SK-N-SH (cell line): Measurements from ENCODE around the gene ZP2. TPM values are rescaled to one million over a fixed set of nuclear protein-coding genes. Genes with fewer than 3 reads are reported as not detected.

Experiments
- CTCF ChIA-PET: fragments of 300-600, 350-600 bp; formaldehyde crosslinking; extraction: SDS; loops from one replicate; lab custom pipeline; 2021; lab: Yijun Ruan, JAX
- POLR2A ChIA-PET: fragments of 350-600 bp; sonication (Branson Sonifier 250); formaldehyde crosslinking; extraction: SDS; loops from one replicate; lab custom pipeline; 2020; ENCODE audit warnings: antibody characterized with exemption, inconsistent platforms; lab: Yijun Ruan, JAX
- DNase-seq: peaks from one replicate; pipeline ENCODE4 v3.0.0; 2012
- H2AFZ ChIP-seq: fragments of 200-600 bp; sonication (generic); 2 replicates; pipeline ENCODE4 v1.8.1; 2016; ENCODE audit warnings: antibody characterized with exemption, mild to moderate bottlenecking, low read depth
- H3F3A ChIP-seq: fragments of 200-600 bp; sonication (generic); replicated peaks from 2 replicates; pipeline ENCODE3; 2016; ENCODE audit warnings: antibody characterized with exemption, mild to moderate bottlenecking; ENCODE audit not compliant: insufficient read depth
- H3K27ac ChIP-seq, 2 experiments: fragments of 200-500 bp in 1 of 2; fragments of 200-600 bp in 1 of 2; sonication (Bioruptor generic) in 1 of 2; sonication (generic), shearing (Covaris generic) in 1 of 2; 2 replicates each; pipeline versions ENCODE4 v1.5.1 to v1.6.1; 2014 to 2016; ENCODE audit warnings: low read depth in 2 of 2, inconsistent platforms in 1 of 2, low read length in 1 of 2, mild to moderate bottlenecking in 1 of 2, mixed read lengths in 1 of 2
- H3K27me3 ChIP-seq: fragments of 200-600 bp; sonication (generic), shearing (Covaris generic); 2 replicates; pipeline ENCODE4 v1.6.1; 2016; ENCODE audit warnings: mixed run types; ENCODE audit not compliant: insufficient read depth
- H3K36me3 ChIP-seq, 2 experiments: fragments of 200-500 bp in 1 of 2; fragments of 200-600 bp in 1 of 2; sonication (Bioruptor generic) in 1 of 2; sonication (generic) in 1 of 2; replicated peaks in 1 of 2; 2 replicates each; pipeline versions ENCODE3 to v1.5.1; 2014 to 2016; ENCODE audit warnings: low read length in 1 of 2, mild to moderate bottlenecking in 1 of 2; ENCODE audit not compliant: insufficient read depth in 2 of 2, control insufficient read depth in 1 of 2
- H3K4me1 ChIP-seq, 2 experiments: fragments of 200-500 bp in 1 of 2; fragments of 200-600 bp in 1 of 2; sonication (Bioruptor generic) in 1 of 2; sonication (generic), shearing (Covaris generic) in 1 of 2; 2 replicates each; pipeline versions ENCODE4 v1.5.1 to v1.6.1; 2014 to 2016; ENCODE audit warnings: low read depth in 1 of 2, low read length in 1 of 2, mixed run types in 1 of 2; ENCODE audit not compliant: insufficient read depth in 2 of 2, control insufficient read depth in 1 of 2
- H3K4me2 ChIP-seq: fragments of 200-600 bp; sonication (generic), shearing (Covaris generic); 2 replicates; pipeline ENCODE4 v1.6.1; 2017; ENCODE audit warnings: mixed run types
- H3K4me3 ChIP-seq, 2 experiments: fragments of 200-500 bp in 1 of 2; fragments of 200-600 bp in 1 of 2; sonication (Bioruptor generic) in 1 of 2; sonication (generic), shearing (Covaris generic) in 1 of 2; 2 replicates each; pipeline versions ENCODE4 v1.5.1 to v1.8.1; 2014 to 2016; ENCODE audit warnings: low read depth in 2 of 2, inconsistent platforms in 1 of 2, low read length in 1 of 2, mild to moderate bottlenecking in 1 of 2, mixed read lengths in 1 of 2, moderate library complexity in 1 of 2
- H3K79me2 ChIP-seq: fragments of 200-600 bp; sonication (generic); 2 replicates; pipeline ENCODE4 v1.8.1; 2017; ENCODE audit warnings: mild to moderate bottlenecking; ENCODE audit not compliant: insufficient read depth
- H3K9ac ChIP-seq: fragments of 200-600 bp; sonication (generic); 2 replicates; pipeline ENCODE4 v1.6.1; 2017; ENCODE audit warnings: mixed run types
- H3K9me2 ChIP-seq: fragments of 200-600 bp; sonication (generic); 2 replicates; pipeline ENCODE4 v1.6.1; 2017; ENCODE audit warnings: mixed run types
- H3K9me3 ChIP-seq: fragments of 200-600 bp; sonication (generic); 2 replicates; pipeline ENCODE4 v1.6.1; 2017; ENCODE audit warnings: mixed run types, mild to moderate bottlenecking, moderate library complexity
- H4K20me1 ChIP-seq: fragments of 200-600 bp; sonication (generic); 2 replicates; pipeline ENCODE4 v1.6.1; 2017; ENCODE audit warnings: mild to moderate bottlenecking, mixed run types; ENCODE audit not compliant: insufficient read depth
- CHD2 ChIP-seq: fragments of 150-350 bp; IDR thresholded peaks from 2 replicates; pipeline ENCODE4 v1.6.1; 2018; ENCODE audit warnings: low read length; ENCODE audit not compliant: partially characterized antibody
- CTCF ChIP-seq: fragments of 200-600 bp; sonication (generic); IDR thresholded peaks from 2 replicates; pipeline ENCODE4 v1.6.1; 2017; ENCODE audit warnings: antibody characterized with exemption, mild to moderate bottlenecking, moderate library complexity
- EP300 ChIP-seq, 2 experiments: IDR thresholded peaks; 2 replicates each; pipeline versions ENCODE4 v1.4.0 to v1.6.1; 2012; ENCODE audit warnings: borderline replicate concordance in 1 of 2, low read depth in 1 of 2, low read length in 1 of 2
- EZH2phosphoT487 ChIP-seq: fragments of 200-600 bp; sonication (generic); IDR thresholded peaks from 2 replicates; pipeline ENCODE4 v1.6.1; 2017; ENCODE audit warnings: low read depth, mixed run types, mild to moderate bottlenecking, antibody characterized with exemption, moderate library complexity, borderline replicate concordance
- FOXJ3 ChIP-seq: sonication (generic); formaldehyde crosslinking; IDR thresholded peaks from 2 replicates; pipeline ENCODE4 v1.5.1; 2020; ENCODE audit warnings: mild to moderate bottlenecking, missing genetic modification reagents
- FOXM1 ChIP-seq: IDR thresholded peaks from 2 replicates; pipeline ENCODE4 v1.4.0; 2012; ENCODE audit warnings: low read depth, mild to moderate bottlenecking
- GATA2 ChIP-seq: sonication (generic); formaldehyde crosslinking; IDR thresholded peaks from 2 replicates; pipeline ENCODE4 v1.5.0; 2020; ENCODE audit warnings: mild to moderate bottlenecking, missing genetic modification reagents
- IRF3 ChIP-seq: fragments of 150-350 bp; IDR thresholded peaks from 2 replicates; pipeline ENCODE4 v1.6.1; 2016; ENCODE audit warnings: mild to moderate bottlenecking, low read depth, low read length
- MEF2A ChIP-seq: IDR thresholded peaks from 2 replicates; pipeline ENCODE4 v1.4.0; 2012; ENCODE audit warnings: low read depth, borderline replicate concordance
- NFIC ChIP-seq: IDR thresholded peaks from 2 replicates; pipeline ENCODE4 v1.4.0; 2012; ENCODE audit warnings: borderline replicate concordance
- PBX3 ChIP-seq: IDR thresholded peaks from 2 replicates; pipeline ENCODE4; 2012
- RCOR1 ChIP-seq: fragments of 150-350 bp; IDR thresholded peaks from 2 replicates; pipeline ENCODE4 v1.6.1; 2017; ENCODE audit warnings: antibody characterized with exemption, low read length
- RXRA ChIP-seq: IDR thresholded peaks from 2 replicates; pipeline ENCODE4 v1.4.0; 2012; ENCODE audit warnings: low read depth, mild to moderate bottlenecking, borderline replicate concordance
- SMC3 ChIP-seq: IDR thresholded peaks from 2 replicates; pipeline ENCODE4 v1.6.1; 2012; ENCODE audit warnings: low read depth, low read length, improper control_type of control experiment
- TCF12 ChIP-seq: IDR thresholded peaks from 2 replicates; pipeline ENCODE4 v1.4.0; 2012
- USF1 ChIP-seq: IDR thresholded peaks from 2 replicates; pipeline ENCODE4 v1.4.0; 2012; ENCODE audit warnings: low read depth, borderline replicate concordance
- USF2 ChIP-seq: fragments of 150-350 bp; IDR thresholded peaks from 2 replicates; pipeline ENCODE4 v1.6.1; 2017; ENCODE audit warnings: antibody characterized with exemption, low read length, low read depth, borderline replicate concordance
- WGBS: methylation state at CpG from one replicate; pipeline ENCODE4 v1.1.6; 2017; ENCODE audit warnings: low lambda C conversion rate; 5-methylcytosine and 5-hydroxymethylcytosine counted together
- polyA plus RNA-seq, 3 experiments: library from polyadenylated mRNA; depleted of rRNA; stranded (reverse); fragments of >200 nt; gene quantifications; 2 replicates each; pipeline ENCODE4 v1.2.3, GENCODE V29; 2012

Gene ZP2
- polyA plus RNA-seq, 1 of the 3 experiments (the other 2 are of a cell fraction) = not detected

- Histone ChIP-seq H3F3A (no peaks in the 10 kb centered on the region), H3K4me1 (no peaks in the 10 kb centered on the region), H4K20me1 (no peaks in the 10 kb centered on the region), H3K9me2 (no peaks in the 10 kb centered on the region), H3K27ac (no peak overlapping the region), H3K9me3 (no peaks in the 10 kb centered on the region), H3K4me2 (no peak overlapping the region), H3K36me3 (no peaks in the 10 kb centered on the region), H2AFZ (no peak overlapping the region), H3K9ac (no peak overlapping the region), H3K4me3 (no peak overlapping the region), H3K27me3 (peaks cover 4% of the 10 kb centered on the region; the same call in 1 of the 2 replicates), H3K79me2 (no peaks in the 10 kb centered on the region)
- CTCF ChIA-PET = no interaction called here
- POLR2A ChIA-PET = no interaction called here
- 51% methylated on average over 4 of the region's 4 CpGs for WGBS
- TF ChIP-seq FOXM1 = no peak
- no peak for TF ChIP-seq USF1
- TF ChIP-seq EZH2phosphoT487 = no peak
- no peak for TF ChIP-seq MEF2A
- TF ChIP-seq GATA2 (CRISPR knock-in tag) = no peak
- TF ChIP-seq RXRA = no peak
- no peak for TF ChIP-seq IRF3
- TF ChIP-seq RCOR1 = no peak
- no peak for TF ChIP-seq NFIC
- TF ChIP-seq EP300 (IDR thresholded peaks at IDR 0.05; ENCODE audit: borderline replicate concordance in 1 of 2, low read depth in 1 of 2, low read length in 1 of 2) = no peak
- no peak for TF ChIP-seq CHD2
- no peak for TF ChIP-seq TCF12
- no peak for TF ChIP-seq PBX3
- no peak for TF ChIP-seq SMC3
- TF ChIP-seq CTCF = no peak
- no peak for TF ChIP-seq USF2
- no peak for TF ChIP-seq FOXJ3
- no peak for DNase-seq
Measured at GRCh38 chr16:21222495-21223337, 11.3 kb upstream of the ZP2 start.
